Panc1 (cell line): Measurements from ENCODE around the gene YIPF5. TPM values are rescaled to one million over a fixed set of nuclear protein-coding genes. Genes with fewer than 3 reads are reported as not detected.

Experiments used
- ATAC-seq: fragments of 200-7000 bp; cut with Tn5 transposase; 2 replicates; pipeline ENCODE4 v1.9.1; 2020; ENCODE audit warnings: mild to moderate bottlenecking, moderate library complexity
- BruUV-seq: library from RNA; stranded (reverse); fragments of 400-500 nt; replicated peaks from 2 replicates; lab custom pipeline; 2021; lab: Mats Ljungman, UMichigan
- CTCF ChIA-PET: fragments of 300-600 bp; sonication (Branson Sonifier 250); formaldehyde crosslinking; loops from one replicate; lab custom pipeline; 2022; ENCODE audit warnings: antibody characterized with exemption; lab: Charles Lee
- POLR2A ChIA-PET: fragments of 300-600 bp; sonication (Branson Sonifier 250); formaldehyde crosslinking; loops from one replicate; lab custom pipeline; 2022; ENCODE audit warnings: antibody characterized with exemption; lab: Charles Lee
- DNase-seq: peaks from one replicate; pipeline ENCODE4 v3.0.0-alpha.2; 2010; ENCODE audit warnings: low read depth, low spot score
- H3K27ac ChIP-seq: 2 replicates; pipeline ENCODE4 v1.5.1; 2011; ENCODE audit warnings: mild to moderate bottlenecking, low read length, inconsistent platforms
- H3K27me3 ChIP-seq: fragments of 200-500 bp; sonication (Bioruptor generic); 2 replicates; pipeline ENCODE4 v1.6.0; 2014; ENCODE audit warnings: low read length, inconsistent platforms; ENCODE audit not compliant: control insufficient read depth, insufficient read depth
- H3K36me3 ChIP-seq: fragments of 200-500 bp; sonication (Bioruptor generic); 2 replicates; pipeline ENCODE4 v1.5.1; 2014; ENCODE audit warnings: inconsistent platforms, mild to moderate bottlenecking, low read length, moderate library complexity; ENCODE audit not compliant: control insufficient read depth, insufficient read depth
- H3K4me1 ChIP-seq: 2 replicates; pipeline ENCODE4 v1.5.1; 2011; ENCODE audit warnings: inconsistent platforms, mild to moderate bottlenecking, low read length, moderate library complexity; ENCODE audit not compliant: control insufficient read depth, insufficient read depth
- H3K4me3 ChIP-seq, 2 experiments: 2 replicates each; pipeline ENCODE4 v1.5.1; 2011 to 2012; ENCODE audit warnings: low read depth in 2 of 2, low read length in 2 of 2, mild to moderate bottlenecking in 2 of 2, inconsistent platforms in 1 of 2, moderate library complexity in 1 of 2
- H3K9me3 ChIP-seq: fragments of 200-500 bp; sonication (Bioruptor generic); 2 replicates; pipeline ENCODE4 v1.5.1; 2014; ENCODE audit warnings: low read depth, mild to moderate bottlenecking, inconsistent platforms, low read length, moderate library complexity; ENCODE audit not compliant: control insufficient read depth, insufficient read depth
- CTCF ChIP-seq: fragments of 450-650 bp; IDR thresholded peaks from 2 replicates; pipeline ENCODE4 v1.5.1; 2017; ENCODE audit warnings: mild to moderate bottlenecking
- POLR2AphosphoS5 ChIP-seq: IDR thresholded peaks from 2 replicates; pipeline ENCODE4 v1.6.1; 2012; ENCODE audit warnings: mild to moderate bottlenecking, low read depth, low read length, moderate library complexity
- SIN3A ChIP-seq: IDR thresholded peaks from 2 replicates; pipeline ENCODE4 v1.6.1; 2012; ENCODE audit warnings: low read depth, mild to moderate bottlenecking, low read length, moderate library complexity, borderline replicate concordance; ENCODE audit not compliant: insufficient read depth
- TCF7L2 ChIP-seq: IDR thresholded peaks from 2 replicates; pipeline ENCODE4 v1.6.1; 2011; ENCODE audit warnings: mild to moderate bottlenecking, low read depth, low read length, inconsistent platforms
- in situ Hi-C: cut with HindIII; loops from 2 replicates; pipeline ENCODE4 v1.10.0; 2016; ENCODE audit warnings: low sequenced_read_pairs, low pct_unique_long_range_greater_than_20kb
- intact Hi-C: fragments of 100-400 bp; cut with micrococcal nuclease; formaldehyde crosslinking; loops from one replicate; pipeline ENCODE4 v1.10.0; 2022; ENCODE audit not compliant: unreplicated experiment
- total RNA-seq: library from RNA; stranded (reverse); gene quantifications from one replicate; pipeline ENCODE4 v1.2.1, GENCODE V29; 2021; ENCODE audit not compliant: unreplicated experiment
- TF ChIP-seq, protein P1 (sequence below), 2 experiments: IDR thresholded peaks; 2 replicates each; pipeline ENCODE4 v1.6.1; 2011 to 2012; ENCODE audit warnings: low read depth in 2 of 2, control low read depth in 1 of 2, low read length in 1 of 2, mild to moderate bottlenecking in 1 of 2, moderate library complexity in 1 of 2; ENCODE audit not compliant: insufficient read depth in 1 of 2

YIPF5 gene
- total RNA-seq, 1 experiment from 2014 or later, result 43.4 TPM

DNA sequence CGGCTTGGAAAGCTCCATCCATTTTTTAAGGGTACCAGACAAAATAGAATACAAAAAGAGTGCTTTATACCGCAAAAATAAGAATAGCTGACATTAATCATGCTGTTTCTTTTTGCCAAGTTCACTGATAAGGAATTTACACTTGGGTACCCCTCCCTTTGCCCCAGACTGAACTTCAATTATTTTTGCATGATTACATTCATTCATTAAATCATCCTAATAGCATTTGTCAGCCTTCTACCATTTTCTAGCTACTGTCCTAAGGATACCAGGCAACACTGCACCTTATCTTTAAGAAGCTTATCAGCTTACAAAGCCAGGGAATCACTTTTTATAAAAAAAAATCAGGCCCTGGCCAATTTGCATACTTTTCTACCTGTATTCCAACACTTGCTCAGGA is 48.4 kb downstream of the YIPF5 start:
- H3K27ac ChIP-seq, result no peak overlapping the region
- H3K4me1 ChIP-seq, result no peaks in the 10 kb centered on the region
- no peak overlapping the region for H3K4me3 ChIP-seq
- no peaks in the 10 kb centered on the region for H3K36me3 ChIP-seq
- H3K9me3 ChIP-seq, result no peaks in the 10 kb centered on the region
- ATAC-seq (no peak), DNase-seq (no peak)
- in situ Hi-C loops, result no loop called here
- BruUV-seq, result no TSS peak
- CTCF ChIA-PET, result no interaction called here
- POLR2A ChIA-PET, result no interaction called here
- intact Hi-C loops, result no loop called here
- no peak for TF ChIP-seq CTCF
- TF ChIP-seq, protein P1, sequence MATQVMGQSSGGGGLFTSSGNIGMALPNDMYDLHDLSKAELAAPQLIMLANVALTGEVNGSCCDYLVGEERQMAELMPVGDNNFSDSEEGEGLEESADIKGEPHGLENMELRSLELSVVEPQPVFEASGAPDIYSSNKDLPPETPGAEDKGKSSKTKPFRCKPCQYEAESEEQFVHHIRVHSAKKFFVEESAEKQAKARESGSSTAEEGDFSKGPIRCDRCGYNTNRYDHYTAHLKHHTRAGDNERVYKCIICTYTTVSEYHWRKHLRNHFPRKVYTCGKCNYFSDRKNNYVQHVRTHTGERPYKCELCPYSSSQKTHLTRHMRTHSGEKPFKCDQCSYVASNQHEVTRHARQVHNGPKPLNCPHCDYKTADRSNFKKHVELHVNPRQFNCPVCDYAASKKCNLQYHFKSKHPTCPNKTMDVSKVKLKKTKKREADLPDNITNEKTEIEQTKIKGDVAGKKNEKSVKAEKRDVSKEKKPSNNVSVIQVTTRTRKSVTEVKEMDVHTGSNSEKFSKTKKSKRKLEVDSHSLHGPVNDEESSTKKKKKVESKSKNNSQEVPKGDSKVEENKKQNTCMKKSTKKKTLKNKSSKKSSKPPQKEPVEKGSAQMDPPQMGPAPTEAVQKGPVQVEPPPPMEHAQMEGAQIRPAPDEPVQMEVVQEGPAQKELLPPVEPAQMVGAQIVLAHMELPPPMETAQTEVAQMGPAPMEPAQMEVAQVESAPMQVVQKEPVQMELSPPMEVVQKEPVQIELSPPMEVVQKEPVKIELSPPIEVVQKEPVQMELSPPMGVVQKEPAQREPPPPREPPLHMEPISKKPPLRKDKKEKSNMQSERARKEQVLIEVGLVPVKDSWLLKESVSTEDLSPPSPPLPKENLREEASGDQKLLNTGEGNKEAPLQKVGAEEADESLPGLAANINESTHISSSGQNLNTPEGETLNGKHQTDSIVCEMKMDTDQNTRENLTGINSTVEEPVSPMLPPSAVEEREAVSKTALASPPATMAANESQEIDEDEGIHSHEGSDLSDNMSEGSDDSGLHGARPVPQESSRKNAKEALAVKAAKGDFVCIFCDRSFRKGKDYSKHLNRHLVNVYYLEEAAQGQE (IDR thresholded peaks at IDR 0.05; ENCODE audit: insufficient read depth in 1 of 2, low read depth in 2 of 2, low read length in 1 of 2), result no peak
- no peak for TF ChIP-seq POLR2AphosphoS5
- no peak for TF ChIP-seq SIN3A
- no peak for TF ChIP-seq TCF7L2
- H3K27me3 ChIP-seq, result no peaks in the 10 kb centered on the region

DNA sequence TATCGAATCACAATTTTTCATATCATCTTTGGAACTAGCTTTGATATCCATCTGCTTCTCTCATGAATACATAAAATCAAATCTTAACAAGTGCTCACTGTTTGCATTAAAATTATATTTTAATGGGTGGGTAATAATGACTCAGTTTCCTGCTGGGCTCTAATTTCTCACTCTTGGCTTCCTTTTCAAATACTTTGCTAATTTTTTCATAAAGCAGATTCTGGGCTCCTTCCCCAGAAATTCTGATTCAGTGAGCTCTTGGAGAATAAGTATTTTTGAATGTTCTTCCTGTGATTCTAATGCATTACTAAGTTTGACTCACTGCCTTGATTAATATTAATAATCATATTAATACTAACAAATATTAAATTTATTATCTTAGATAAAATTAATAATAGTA is 48.9 kb downstream of the YIPF5 start:
- no peak overlapping the region for H3K4me3 ChIP-seq
- no peaks in the 10 kb centered on the region for H3K4me1 ChIP-seq
- H3K36me3 ChIP-seq, result no peaks in the 10 kb centered on the region
- no peak for ATAC-seq
- ChIA-PET CTCF (no interaction called here), POLR2A (no interaction called here)
- intact Hi-C loops, result no loop called here
- H3K27ac ChIP-seq, result no peak overlapping the region
- H3K27me3 ChIP-seq, result no peaks in the 10 kb centered on the region
- H3K9me3 ChIP-seq, result no peaks in the 10 kb centered on the region
- in situ Hi-C loops, result no loop called here
- DNase-seq, result no peak
- TF ChIP-seq, protein P1 (IDR thresholded peaks at IDR 0.05; ENCODE audit: insufficient read depth in 1 of 2, low read depth in 2 of 2, low read length in 1 of 2), result no peak
- no peak for TF ChIP-seq POLR2AphosphoS5
- TF ChIP-seq SIN3A, result no peak
- TF ChIP-seq CTCF, result no peak
- TF ChIP-seq TCF7L2, result no peak
- no TSS peak for BruUV-seq
